NCI-H2107 treated with DMSO at 0.1 percent for 48 hours (cell line): Measurements from ENCODE around the gene CDK14.

Experiments used
- DNase-seq: peaks from one replicate; lab custom pipeline; 2025; ENCODE audit not compliant: unreplicated experiment; lab: John Stamatoyannopoulos, UW

Gene CDK14

GRCh38 chr7:91080351-91080750 lies 484.2 kb downstream of the CDK14 start:
- peak; percentile 20 for DNase-seq

- DNase-seq = no peak
Observed at GRCh38 chr7:91082038-91082437, 485.9 kb downstream of the CDK14 start.

- peak; percentile 31 for DNase-seq
Observed at GRCh38 chr7:91082852-91083495, 486.9 kb downstream of the CDK14 start.

- DNase-seq = no peak
Observed at GRCh38 chr7:91083855-91084644, 487.9 kb downstream of the CDK14 start.

GRCh38 chr7:91085175-91085574 lies 489.1 kb downstream of the CDK14 start:
- no peak for DNase-seq

GRCh38 chr7:91086200-91086599 lies 490.1 kb downstream of the CDK14 start:
- no peak for DNase-seq

GRCh38 chr7:91088156-91088555 lies 492.0 kb downstream of the CDK14 start:
- DNase-seq = no peak

- no peak for DNase-seq
Observed at GRCh38 chr7:91088691-91089090, 492.6 kb downstream of the CDK14 start.

GRCh38 chr7:91089382-91089963 lies 493.4 kb downstream of the CDK14 start:
- peak; percentile 13 for DNase-seq

GRCh38 chr7:91090684-91091083 lies 494.6 kb downstream of the CDK14 start:
- DNase-seq = no peak

- no peak for DNase-seq
Observed at GRCh38 chr7:91091631-91092030, 495.5 kb downstream of the CDK14 start.

- DNase-seq = no peak
Observed at GRCh38 chr7:91093181-91093580, 497.1 kb downstream of the CDK14 start.

GRCh38 chr7:91098566-91098965 lies 502.4 kb downstream of the CDK14 start:
- no peak for DNase-seq

- no peak for DNase-seq
Observed at GRCh38 chr7:91103363-91103762, 507.2 kb downstream of the CDK14 start.

GRCh38 chr7:91107460-91107859 lies 511.3 kb downstream of the CDK14 start:
- no peak for DNase-seq

- DNase-seq = no peak
Observed at GRCh38 chr7:91109200-91109599, 513.1 kb downstream of the CDK14 start.

- no peak for DNase-seq
Observed at GRCh38 chr7:91112902-91113341, 516.8 kb downstream of the CDK14 start.

GRCh38 chr7:91114232-91114631 lies 518.1 kb downstream of the CDK14 start:
- no peak for DNase-seq

- no peak for DNase-seq
Observed at GRCh38 chr7:91126762-91127161, 530.6 kb downstream of the CDK14 start.

- DNase-seq = no peak
Observed at GRCh38 chr7:91127325-91127724, 531.2 kb downstream of the CDK14 start.

- no peak for DNase-seq
Observed at GRCh38 chr7:91127959-91128358, 531.8 kb downstream of the CDK14 start.

GRCh38 chr7:91128683-91129348 lies 532.7 kb downstream of the CDK14 start:
- DNase-seq = no peak
